Medulla oblongata (tissue), 1 donor: ENCODE results near the gene FMNL2.
"Not testable (repeated sequence)": the region's sequence is repeated elsewhere in the genome, so short reads cannot be mapped to it uniquely, and the experiment has no call there.

ENCODE experiments used
- DNase-seq: peaks from one replicate; pipeline ENCODE4 v3.0.0-alpha.2; 2015; ENCODE audit errors: extremely low spot score

The FMNL2 gene

GRCh38 chr2:152522446-152522845, 187.5 kb downstream of the FMNL2 start:
- DNase-seq: not testable (repeated sequence)

GRCh38 chr2:152523091-152523490, 188.1 kb downstream of the FMNL2 start:
- no peak for DNase-seq

GRCh38 chr2:152525277-152525838, 190.4 kb downstream of the FMNL2 start:
- DNase-seq: peak; percentile 80

- no peak for DNase-seq
Measured at GRCh38 chr2:152529420-152530115, 194.6 kb downstream of the FMNL2 start.

GRCh38 chr2:152532241-152532640, 197.3 kb downstream of the FMNL2 start:
- DNase-seq: no peak

GRCh38 chr2:152534460-152535135, 199.6 kb downstream of the FMNL2 start:
- no peak for DNase-seq

- DNase-seq: peak; percentile 56
Measured at GRCh38 chr2:152537081-152537651, 202.2 kb downstream of the FMNL2 start.

DNA sequence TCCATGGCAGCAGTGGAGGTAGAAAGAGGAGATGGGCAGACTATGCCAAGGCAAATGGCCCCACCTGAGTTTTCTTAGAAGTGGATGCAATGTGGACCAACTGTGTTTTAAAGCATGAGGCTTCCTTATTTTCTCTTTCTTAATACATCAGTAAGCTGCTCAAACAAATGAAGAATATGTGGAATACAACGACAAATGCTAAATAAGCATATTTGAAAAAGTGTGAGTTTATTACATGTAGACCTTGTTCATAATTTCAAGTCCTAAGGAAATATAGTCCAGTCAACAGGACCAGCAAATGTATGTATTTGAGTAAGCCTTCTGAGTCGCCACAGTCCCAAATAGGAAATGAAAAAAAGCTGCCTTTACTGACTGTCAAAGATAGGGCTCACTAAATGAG, 204.4 kb downstream of the FMNL2 start:
- DNase-seq: no peak

DNA sequence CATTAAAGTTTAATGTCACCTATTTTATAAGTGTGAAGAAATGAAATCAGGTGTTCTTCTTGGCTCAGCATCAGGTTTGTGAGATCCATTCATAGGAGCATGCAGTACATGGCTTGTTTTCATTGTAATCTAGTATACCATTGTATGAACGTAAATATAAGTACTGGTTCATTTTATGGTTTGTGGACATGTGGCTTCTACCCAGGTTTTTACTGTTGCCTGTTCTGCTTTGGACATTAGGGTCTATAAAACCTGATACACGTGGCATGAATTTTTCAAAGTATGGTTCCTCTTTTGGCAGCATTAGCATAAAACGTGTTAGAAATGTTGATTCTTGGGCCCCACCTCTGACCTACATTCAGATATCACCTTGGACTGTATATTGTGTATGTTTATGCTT, 206.7 kb downstream of the FMNL2 start:
- no peak for DNase-seq

DNA sequence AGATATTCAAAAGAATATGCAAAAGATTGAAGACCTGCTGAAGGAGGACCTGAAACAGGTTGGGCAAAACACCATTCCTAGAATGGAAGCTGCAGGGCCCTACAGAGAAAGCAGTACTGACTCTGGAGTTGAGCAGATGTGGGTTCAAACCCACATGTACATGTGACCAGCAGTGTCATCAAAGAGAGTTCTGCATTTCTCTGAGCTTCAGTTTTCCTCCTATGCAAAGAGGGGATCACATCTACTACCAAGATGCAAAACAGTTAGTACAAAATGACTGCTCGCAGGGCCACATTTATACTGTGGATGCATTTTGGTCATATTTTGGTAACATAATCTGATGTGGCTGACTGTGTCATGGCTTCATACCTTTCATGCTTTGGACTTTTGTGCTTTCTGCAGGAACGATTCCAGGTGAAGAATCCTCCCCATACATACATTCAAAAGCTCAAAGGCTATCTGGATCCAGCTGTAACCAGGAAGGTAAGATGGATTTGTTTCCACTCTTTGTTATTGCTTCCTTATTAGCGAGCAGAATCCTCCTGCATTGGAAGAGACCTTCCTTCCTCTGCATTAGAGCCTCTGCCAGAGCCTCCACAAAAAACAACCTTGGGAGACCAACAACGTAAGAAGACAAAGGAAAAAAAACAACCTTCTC, 207.5 kb downstream of the FMNL2 start:
- no peak for DNase-seq

DNA sequence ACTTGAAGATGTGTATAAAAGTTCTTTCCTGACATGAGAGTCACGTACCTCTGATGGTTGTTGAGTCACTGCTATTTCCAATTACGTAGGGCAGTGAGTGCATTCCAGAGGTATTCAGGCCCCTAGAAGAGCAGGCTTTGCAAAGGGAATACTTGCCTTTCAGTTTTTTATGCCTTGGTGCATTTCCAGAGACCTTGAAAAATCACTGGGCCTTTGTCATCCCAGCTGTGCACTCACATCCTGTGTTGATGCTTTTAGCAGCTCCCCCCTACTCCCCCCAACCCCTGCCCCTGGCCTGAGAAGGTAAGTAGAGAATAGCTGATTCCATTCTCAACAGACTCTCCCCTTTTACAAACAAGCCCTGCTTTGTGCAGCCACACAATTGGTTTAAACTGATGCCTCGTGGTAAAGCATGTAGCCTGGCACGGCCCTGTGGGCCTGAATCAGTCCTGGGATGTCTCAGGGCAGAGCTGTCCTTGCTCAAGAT, 208.1 kb downstream of the FMNL2 start:
- DNase-seq: peak; percentile 87

DNA sequence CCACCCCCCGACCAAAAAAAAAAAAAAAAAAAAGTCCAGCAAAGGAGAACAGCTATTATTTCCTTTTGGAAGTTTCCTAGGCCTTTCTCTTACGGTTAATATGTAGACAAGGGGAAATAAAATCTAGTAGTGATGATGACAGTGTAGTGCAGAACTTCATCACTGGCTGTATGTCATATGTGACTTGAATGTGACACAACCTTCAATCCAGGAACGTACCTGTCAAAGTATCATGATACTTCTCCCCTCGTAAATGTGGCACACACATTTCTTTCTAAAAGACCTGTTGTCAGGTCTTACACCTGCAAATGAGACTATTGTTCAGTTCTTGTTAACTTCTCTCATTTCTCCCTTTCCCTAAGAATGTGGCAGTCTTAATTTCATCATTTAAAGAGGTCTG, 208.7 kb downstream of the FMNL2 start:
- DNase-seq: no peak

- DNase-seq: no peak
Measured at GRCh38 chr2:152544638-152545037, 209.7 kb downstream of the FMNL2 start.

- no peak for DNase-seq
Measured at GRCh38 chr2:152546230-152546837, 211.4 kb downstream of the FMNL2 start.

- no peak for DNase-seq
Measured at GRCh38 chr2:152548111-152548875, 213.3 kb downstream of the FMNL2 start.

GRCh38 chr2:152548996-152549395, 214.0 kb downstream of the FMNL2 start:
- no peak for DNase-seq

GRCh38 chr2:152549423-152549822, 214.4 kb downstream of the FMNL2 start:
- DNase-seq: no peak

GRCh38 chr2:152550386-152550785, 215.4 kb downstream of the FMNL2 start:
- DNase-seq: no peak

DNA sequence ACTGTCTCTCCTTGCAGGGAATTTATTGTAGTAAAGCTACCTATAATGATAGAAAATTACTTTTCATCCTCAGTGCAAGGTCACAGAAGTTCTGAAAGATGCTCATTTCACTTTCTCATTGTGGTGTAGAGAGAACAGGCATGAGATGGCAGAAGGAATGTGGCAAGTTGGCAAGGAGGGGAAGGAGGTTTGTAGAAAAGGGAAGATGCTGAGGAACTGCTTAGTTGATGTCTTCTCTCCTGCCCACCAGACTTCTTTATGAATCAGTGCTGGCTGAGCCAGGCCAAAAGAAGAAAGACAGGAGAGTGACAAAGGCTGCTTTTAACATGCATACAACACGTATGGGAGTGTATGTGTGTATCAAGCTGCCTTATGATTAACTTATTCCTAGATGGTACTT, 217.9 kb downstream of the FMNL2 start:
- no peak for DNase-seq

DNA sequence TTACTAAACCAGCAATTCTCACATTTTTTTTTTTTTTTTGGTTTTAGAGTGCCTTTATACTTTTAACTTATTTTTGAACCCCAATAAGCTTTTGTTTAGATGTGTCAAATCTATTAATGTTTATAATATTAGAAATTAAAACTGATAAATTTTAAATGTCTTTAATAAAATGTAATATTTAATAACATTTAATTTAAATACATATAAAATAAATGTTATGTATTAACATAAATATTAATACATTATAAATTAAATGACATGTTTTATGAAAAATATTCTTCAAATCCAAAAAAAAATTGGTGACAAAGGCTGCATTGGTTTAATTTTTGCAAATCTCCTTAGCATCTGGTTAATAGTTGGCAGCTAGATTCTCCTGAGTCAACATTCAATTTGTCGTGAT, 218.5 kb downstream of the FMNL2 start:
- DNase-seq: no peak

DNA sequence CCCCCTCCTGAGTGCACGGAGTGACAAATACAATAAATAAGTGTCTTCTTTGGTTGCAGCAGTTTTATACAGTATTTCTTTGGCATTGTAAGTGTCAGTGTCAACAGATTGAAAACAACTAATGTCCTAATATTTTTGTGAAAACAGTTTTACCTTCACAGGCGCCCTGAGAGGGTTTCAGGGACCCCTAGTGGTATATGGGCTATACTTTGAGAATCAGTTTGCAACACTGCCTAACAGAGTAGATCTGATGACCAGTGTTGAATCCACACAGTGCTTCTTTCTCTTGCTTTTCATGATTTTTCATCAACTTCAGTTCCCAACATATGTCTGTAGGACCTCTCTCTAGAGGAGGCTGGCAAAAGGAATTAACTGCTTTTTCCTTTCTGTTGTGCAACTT, 220.1 kb downstream of the FMNL2 start:
- no peak for DNase-seq
